PC-3 (cell line): Measurements from ENCODE around the gene KLHL8. TPM values are rescaled to one million over a fixed set of nuclear protein-coding genes. Genes with fewer than 3 reads are reported as not detected.

Experiments used
- ATAC-seq: fragments of 200-7000 bp; cut with Tn5 transposase; 2 replicates; pipeline ENCODE4 v1.9.1; 2020; ENCODE audit warnings: mild to moderate bottlenecking, moderate library complexity
- BruUV-seq: library from RNA; stranded (reverse); fragments of 400-500 nt; replicated peaks from 2 replicates; lab custom pipeline; 2021; lab: Mats Ljungman, UMichigan
- CTCF ChIA-PET: fragments of 300-600 bp; sonication (Branson Sonifier 250); formaldehyde crosslinking; loops from one replicate; lab custom pipeline; 2022; ENCODE audit warnings: antibody characterized with exemption; lab: Charles Lee
- POLR2A ChIA-PET: fragments of 300-600 bp; sonication (Branson Sonifier 250); formaldehyde crosslinking; loops from one replicate; lab custom pipeline; 2022; ENCODE audit warnings: antibody characterized with exemption; ENCODE audit not compliant: unreplicated experiment; lab: Charles Lee
- DNase-seq: peaks from one replicate; pipeline ENCODE4 v3.0.0-alpha.2; 2015
- H2AFZ ChIP-seq: fragments of 300-600 bp; sonication (generic); 2 replicates; pipeline ENCODE4 v1.6.0; 2016; ENCODE audit warnings: antibody characterized with exemption, low read length
- H3F3A ChIP-seq: fragments of 300-600 bp; sonication (generic); one replicate; pipeline ENCODE4 v1.6.0; 2017; ENCODE audit warnings: antibody characterized with exemption, low read length, control low read depth, mild to moderate bottlenecking; ENCODE audit not compliant: unreplicated experiment
- H3K27ac ChIP-seq: fragments of 300-600 bp; sonication (generic); 2 replicates; pipeline ENCODE4 v1.5.1; 2016; ENCODE audit warnings: mild to moderate bottlenecking, low read length
- H3K27me3 ChIP-seq: fragments of 300-600 bp; sonication (generic); 2 replicates; pipeline ENCODE4 v1.6.1; 2016; ENCODE audit warnings: low read length, mixed read lengths
- H3K36me3 ChIP-seq: fragments of 300-600 bp; sonication (generic); 2 replicates; pipeline ENCODE4 v1.6.1; 2016; ENCODE audit warnings: low read depth, mixed run types, low read length, mixed read lengths
- H3K4me1 ChIP-seq: fragments of 300-600 bp; sonication (generic); 2 replicates; pipeline ENCODE4 v1.5.1; 2016; ENCODE audit warnings: low read length; ENCODE audit not compliant: insufficient read depth
- H3K4me2 ChIP-seq: fragments of 300-600 bp; sonication (generic); 2 replicates; pipeline ENCODE4 v1.6.0; 2016; ENCODE audit warnings: low read length
- H3K4me3 ChIP-seq: fragments of 300-600 bp; sonication (generic); 2 replicates; pipeline ENCODE4 v1.5.1; 2016; ENCODE audit warnings: mild to moderate bottlenecking, low read length, mixed read lengths
- H3K79me2 ChIP-seq: fragments of 300-600 bp; sonication (generic); 2 replicates; pipeline ENCODE4 v1.6.1; 2017; ENCODE audit warnings: low read length, mixed read lengths
- H3K9ac ChIP-seq: fragments of 300-600 bp; sonication (generic); 2 replicates; pipeline ENCODE4 v1.6.0; 2016; ENCODE audit warnings: mild to moderate bottlenecking, low read length
- H3K9me2 ChIP-seq: fragments of 300-600 bp; sonication (generic); replicated peaks from 2 replicates; pipeline ENCODE4 v1.6.1; 2016; ENCODE audit warnings: mixed run types, low read length, mixed read lengths
- H3K9me3 ChIP-seq: fragments of 300-600 bp; sonication (generic); 2 replicates; pipeline ENCODE4 v1.6.1; 2016; ENCODE audit warnings: low read length, mixed read lengths
- H4K20me1 ChIP-seq: fragments of 300-600 bp; sonication (generic); 2 replicates; pipeline ENCODE4 v1.6.1; 2016; ENCODE audit warnings: low read length, mixed read lengths
- EZH2 ChIP-seq: fragments of 300-600 bp; sonication (generic); IDR thresholded peaks from one replicate; pipeline ENCODE4 v1.6.1; 2017; ENCODE audit warnings: antibody characterized with exemption, mild to moderate bottlenecking, low read length; ENCODE audit not compliant: unreplicated experiment
- EZH2phosphoT487 ChIP-seq: fragments of 300-600 bp; sonication (generic); IDR thresholded peaks from 2 replicates; pipeline ENCODE4 v1.6.1; 2018; ENCODE audit warnings: mild to moderate bottlenecking, antibody characterized with exemption, low read length, borderline replicate concordance
- intact Hi-C: fragments of 100-400 bp; cut with micrococcal nuclease; formaldehyde crosslinking; loops from 2 replicates; pipeline ENCODE4 v1.9.0; 2023
- total RNA-seq: library from RNA; depleted of rRNA; stranded (reverse); fragments of >200 nt; gene quantifications from 2 replicates; pipeline ENCODE4 v1.2.3, GENCODE V29; 2014
- TF ChIP-seq, protein P1 (sequence below): fragments of 300-600 bp; sonication (generic); conservative IDR thresholded peaks from 2 replicates; pipeline ENCODE4 v1.5.1; 2017; ENCODE audit warnings: antibody characterized with exemption, low read depth, mild to moderate bottlenecking, low read length

KLHL8 gene
- total RNA-seq, 1 experiment from 2014 or later = 5.6 TPM

DNA sequence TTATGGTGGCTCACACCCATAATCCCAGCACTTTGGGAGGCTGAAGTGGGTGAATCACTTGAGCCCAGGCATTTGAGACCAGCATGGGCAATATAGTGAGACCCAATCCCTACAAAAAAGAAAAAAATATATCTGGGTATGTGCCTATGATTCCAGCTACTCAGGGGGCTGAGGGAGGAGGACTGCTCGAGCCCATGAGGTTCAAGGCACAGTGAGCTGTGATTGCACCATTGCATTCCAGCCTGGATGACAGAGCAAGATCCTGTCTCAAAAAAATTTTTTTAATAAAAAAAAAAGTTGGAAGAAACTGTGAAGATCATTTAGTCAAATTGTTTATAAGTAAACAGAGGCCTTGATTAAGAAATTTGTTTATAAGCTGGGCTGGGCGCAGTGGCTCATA, 39.7 kb downstream of the KLHL8 start:
- H3K4me1 ChIP-seq = no peaks in the 10 kb centered on the region
- H4K20me1 ChIP-seq = no peaks in the 10 kb centered on the region
- ATAC-seq (no peak), DNase-seq (no peak)
- H3K27ac ChIP-seq = no peak overlapping the region
- no peaks in the 10 kb centered on the region for H3K36me3 ChIP-seq
- H3K9ac ChIP-seq = no peak overlapping the region
- no peaks in the 10 kb centered on the region for H3K9me3 ChIP-seq
- no peak overlapping the region for H3K4me3 ChIP-seq
- POLR2A ChIA-PET = no interaction called here
- TF ChIP-seq EZH2phosphoT487 = no peak
- no peak for TF ChIP-seq EZH2
- TF ChIP-seq, protein P1, sequence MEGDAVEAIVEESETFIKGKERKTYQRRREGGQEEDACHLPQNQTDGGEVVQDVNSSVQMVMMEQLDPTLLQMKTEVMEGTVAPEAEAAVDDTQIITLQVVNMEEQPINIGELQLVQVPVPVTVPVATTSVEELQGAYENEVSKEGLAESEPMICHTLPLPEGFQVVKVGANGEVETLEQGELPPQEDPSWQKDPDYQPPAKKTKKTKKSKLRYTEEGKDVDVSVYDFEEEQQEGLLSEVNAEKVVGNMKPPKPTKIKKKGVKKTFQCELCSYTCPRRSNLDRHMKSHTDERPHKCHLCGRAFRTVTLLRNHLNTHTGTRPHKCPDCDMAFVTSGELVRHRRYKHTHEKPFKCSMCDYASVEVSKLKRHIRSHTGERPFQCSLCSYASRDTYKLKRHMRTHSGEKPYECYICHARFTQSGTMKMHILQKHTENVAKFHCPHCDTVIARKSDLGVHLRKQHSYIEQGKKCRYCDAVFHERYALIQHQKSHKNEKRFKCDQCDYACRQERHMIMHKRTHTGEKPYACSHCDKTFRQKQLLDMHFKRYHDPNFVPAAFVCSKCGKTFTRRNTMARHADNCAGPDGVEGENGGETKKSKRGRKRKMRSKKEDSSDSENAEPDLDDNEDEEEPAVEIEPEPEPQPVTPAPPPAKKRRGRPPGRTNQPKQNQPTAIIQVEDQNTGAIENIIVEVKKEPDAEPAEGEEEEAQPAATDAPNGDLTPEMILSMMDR = no peak
- H3K9me2 ChIP-seq = no peaks in the 10 kb centered on the region
- CTCF ChIA-PET = no interaction called here
- no peak overlapping the region for H2AFZ ChIP-seq
- no peaks in the 10 kb centered on the region for H3K27me3 ChIP-seq
- H3K4me2 ChIP-seq = no peak overlapping the region
- no peaks in the 10 kb centered on the region for H3K79me2 ChIP-seq
- intact Hi-C loops = no loop called here
- BruUV-seq = no TSS peak
- no peaks in the 10 kb centered on the region for H3F3A ChIP-seq

DNA sequence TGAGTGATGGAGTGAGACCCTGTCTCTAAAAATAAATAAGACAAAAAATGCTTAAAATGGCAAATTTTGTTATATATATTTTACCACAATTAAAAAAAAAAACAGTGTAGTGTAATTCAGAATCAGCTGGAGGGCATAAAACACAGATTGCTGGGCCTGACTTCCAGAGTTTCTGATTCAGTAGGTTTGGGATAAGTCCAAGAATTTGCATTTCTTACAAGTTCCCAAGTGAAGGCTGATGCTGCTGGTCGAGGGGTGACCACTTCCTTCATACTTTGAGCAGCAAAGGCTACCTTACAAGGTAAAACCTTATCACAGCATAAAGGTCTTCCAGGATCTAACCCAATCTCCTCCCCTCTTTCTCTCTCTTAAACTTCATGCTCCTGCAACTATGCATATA, 40.7 kb downstream of the KLHL8 start:
- Histone ChIP-seq H3K79me2 (no peaks in the 10 kb centered on the region), H3K4me3 (no peak overlapping the region), H3K9me2 (no peaks in the 10 kb centered on the region), H3K27me3 (no peaks in the 10 kb centered on the region), H2AFZ (no peak overlapping the region), H3F3A (no peaks in the 10 kb centered on the region), H3K9me3 (no peaks in the 10 kb centered on the region), H3K4me2 (no peak overlapping the region), H4K20me1 (no peaks in the 10 kb centered on the region), H3K4me1 (peaks cover 6% of the 10 kb centered on the region; the same call in 1 of the 2 replicates), H3K36me3 (no peaks in the 10 kb centered on the region), H3K9ac (no peak overlapping the region), H3K27ac (no peak overlapping the region)
- ChIA-PET CTCF (no interaction called here), POLR2A (no interaction called here)
- ATAC-seq (no peak), DNase-seq (no peak)
- intact Hi-C loops = no loop called here
- no peak for TF ChIP-seq EZH2phosphoT487
- no peak for TF ChIP-seq EZH2
- TF ChIP-seq, protein P1 = no peak
- no TSS peak for BruUV-seq

DNA sequence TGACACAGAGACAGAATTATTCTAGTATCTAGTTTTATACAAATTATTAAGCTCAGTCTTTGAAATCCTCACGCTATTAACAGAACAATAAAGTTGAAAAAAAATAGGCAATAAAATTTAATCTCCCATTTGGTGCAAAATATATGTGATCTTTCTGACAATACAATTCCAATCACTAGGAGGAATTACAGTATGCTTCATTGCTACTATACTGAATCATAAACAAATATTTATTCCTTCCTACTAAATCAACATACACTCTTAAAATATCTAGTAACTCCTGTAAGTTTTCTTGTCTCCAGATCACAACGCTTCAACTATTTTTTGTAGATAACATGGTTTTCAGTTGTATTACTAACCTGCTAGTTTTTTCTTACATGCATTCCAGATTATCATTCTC, 45.7 kb downstream of the KLHL8 start:
- intact Hi-C loops = no loop called here

More for the DNA sequence above, 45.7 kb downstream of the KLHL8 start:
- no peaks in the 10 kb centered on the region for H4K20me1 ChIP-seq
- H2AFZ ChIP-seq = no peak overlapping the region
- H3F3A ChIP-seq = no peaks in the 10 kb centered on the region
- no peaks in the 10 kb centered on the region for H3K27me3 ChIP-seq
- TF ChIP-seq EZH2phosphoT487 = no peak
- TF ChIP-seq, protein P1 = no peak
- TF ChIP-seq EZH2 = no peak
- no peak overlapping the region for H3K4me3 ChIP-seq
- H3K9me3 ChIP-seq = no peaks in the 10 kb centered on the region
- H3K27ac ChIP-seq = no peak overlapping the region
- H3K9ac ChIP-seq = no peak overlapping the region
- no peaks in the 10 kb centered on the region for H3K9me2 ChIP-seq
- no peaks in the 10 kb centered on the region for H3K36me3 ChIP-seq
- ATAC-seq (peak; percentile 51), DNase-seq (no peak)
- CTCF ChIA-PET = no interaction called here
- BruUV-seq = no TSS peak
- H3K4me2 ChIP-seq = no peak overlapping the region
- H3K79me2 ChIP-seq = no peaks in the 10 kb centered on the region
- H3K4me1 ChIP-seq = peaks cover 9% of the 10 kb centered on the region; the same call in 1 of the 2 replicates
- POLR2A ChIA-PET = no interaction called here
